GM23338 (cell line): Measurements from ENCODE around the gene RIN3.

Experiments used
- CTCF ChIP-seq, 2 experiments: fragments of 200-600 bp in 1 of 2; sonication (generic) in 1 of 2; conservative IDR thresholded peaks; 2 replicates each; pipeline versions ENCODE4 v1.5.1 to v1.6.1; 2016 to 2017; ENCODE audit warnings: antibody characterized with exemption in 2 of 2, low read depth in 2 of 2, mild to moderate bottlenecking in 2 of 2, moderate library complexity in 1 of 2
- REST ChIP-seq: IDR thresholded peaks from one replicate; pipeline ENCODE4 v1.6.1; 2018; ENCODE audit warnings: antibody characterized with exemption; ENCODE audit not compliant: unreplicated experiment

GRCh38 chr14:92645841-92646478 is 132.4 kb downstream of the RIN3 start:
- TF ChIP-seq REST (no peak), CTCF (conservative IDR thresholded peaks at IDR 0.05; ENCODE audit: low read depth in 2 of 2) (no peak)
